LoVo (cell line): Measurements from ENCODE around the gene BBS12.
"Not testable (repeated sequence)": the region's sequence is repeated elsewhere in the genome, so short reads cannot be mapped to it uniquely, and the experiment has no call there.

Experiments
- DNase-seq: peaks from one replicate; pipeline ENCODE4 v3.0.0-alpha.2; 2016; ENCODE audit warnings: low spot score

The BBS12 gene

GRCh38 chr4:122765692-122766352 lies 33.3 kb downstream of the BBS12 start:
- no peak for DNase-seq

- DNase-seq, result no peak
Observed at GRCh38 chr4:122766353-122766705, 33.8 kb downstream of the BBS12 start.

GRCh38 chr4:122766950-122767349 lies 34.4 kb downstream of the BBS12 start:
- no peak for DNase-seq

GRCh38 chr4:122771724-122772123 lies 39.2 kb downstream of the BBS12 start:
- DNase-seq, result no peak

- DNase-seq, result no peak
Observed at GRCh38 chr4:122772311-122772710, 39.8 kb downstream of the BBS12 start.

- no peak for DNase-seq
Observed at GRCh38 chr4:122772986-122773385, 40.5 kb downstream of the BBS12 start.

- no peak for DNase-seq
Observed at GRCh38 chr4:122775039-122775438, 42.5 kb downstream of the BBS12 start.

- DNase-seq, result no peak
Observed at GRCh38 chr4:122775987-122776836, 43.7 kb downstream of the BBS12 start.

- DNase-seq, result peak; percentile 82
Observed at GRCh38 chr4:122776916-122777315, 44.4 kb downstream of the BBS12 start.

- no peak for DNase-seq
Observed at GRCh38 chr4:122777846-122778673, 45.6 kb downstream of the BBS12 start.

GRCh38 chr4:122781486-122781885 lies 49.0 kb downstream of the BBS12 start:
- no peak for DNase-seq

GRCh38 chr4:122783301-122784215 lies 51.1 kb downstream of the BBS12 start:
- peak; percentile 81 for DNase-seq

GRCh38 chr4:122784261-122784660 lies 51.8 kb downstream of the BBS12 start:
- DNase-seq, result no peak

- DNase-seq, result no peak
Observed at GRCh38 chr4:122785099-122785498, 52.6 kb downstream of the BBS12 start.

- DNase-seq, result peak; percentile 53
Observed at GRCh38 chr4:122786296-122786695, 53.8 kb downstream of the BBS12 start.

GRCh38 chr4:122786920-122787319 lies 54.4 kb downstream of the BBS12 start:
- not testable (repeated sequence) for DNase-seq

- no peak for DNase-seq
Observed at GRCh38 chr4:122787940-122788339, 55.4 kb downstream of the BBS12 start.

GRCh38 chr4:122788935-122789334 lies 56.4 kb downstream of the BBS12 start:
- no peak for DNase-seq

GRCh38 chr4:122793811-122794210 lies 61.3 kb downstream of the BBS12 start:
- no peak for DNase-seq
